ENCODE data around the gene TRMT61A. TPM values are rescaled to one million over a fixed set of nuclear protein-coding genes. Genes with fewer than 3 reads are reported as not detected.

TRMT61A gene
- total RNA-seq, 1 experiment from 2014 or later: 14.9 TPM

DNA sequence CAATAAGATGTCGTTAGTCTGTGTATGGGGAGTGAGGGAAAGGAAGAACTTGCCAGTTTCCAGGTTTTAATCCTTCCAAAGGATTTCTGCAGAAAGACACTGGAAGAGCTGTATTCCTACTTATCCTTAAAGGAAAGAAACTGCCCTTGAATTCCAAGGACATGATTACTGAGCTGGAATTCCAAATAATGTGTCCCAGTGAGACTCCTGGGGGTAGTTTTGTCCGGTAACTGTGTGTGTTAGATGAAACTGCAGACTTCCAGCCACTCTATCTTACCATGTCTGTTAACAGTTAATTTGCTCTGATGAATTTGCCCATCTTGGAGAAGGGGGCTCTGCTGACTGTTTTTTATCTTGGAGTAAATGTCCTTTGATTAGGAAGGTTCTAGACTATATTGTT is 39.4 kb upstream of the TRMT61A start:
- no peak for DNase-seq (ENCODE audit: low read depth, low spot score)
- no peak overlapping the region for H3K4me2 ChIP-seq (ENCODE audit: low read length)
- H3K9me2 ChIP-seq (ENCODE audit: insufficient read depth): no peaks in the 10 kb centered on the region
- ChIA-PET POLR2A (no interaction called here), RAD21 (ENCODE audit: low non-redundant PET in 1 of 2, low total read pairs in 2 of 2, uncharacterized antibody in 2 of 2, unreplicated experiment in 2 of 2) (no interaction called here), CTCF (interaction anchor here (0.6 kb wide), 1 partner anchor 11 kb away, joined by 3 read pairs; no protein-coding TSS in a partner anchor)
- H3K27ac ChIP-seq (ENCODE audit: low read depth, low read length): no peak overlapping the region
- H3K4me1 ChIP-seq (ENCODE audit: control insufficient read depth in 1 of 2, insufficient read depth in 2 of 2, low read length in 2 of 2): no peaks in the 10 kb centered on the region
- H3K27me3 ChIP-seq (ENCODE audit: insufficient read depth, low read length): no peaks in the 10 kb centered on the region
- H3K9ac ChIP-seq (ENCODE audit: low read length): no peak overlapping the region
- TF ChIP-seq SIN3A (IDR thresholded peaks at IDR 0.05; ENCODE audit: low read depth): no peak
- no peak for TF ChIP-seq ZFX (IDR thresholded peaks at IDR 0.05)
- no peak for TF ChIP-seq CBX3 (IDR thresholded peaks at IDR 0.05; ENCODE audit: low read depth)
- TF ChIP-seq, protein P1, sequence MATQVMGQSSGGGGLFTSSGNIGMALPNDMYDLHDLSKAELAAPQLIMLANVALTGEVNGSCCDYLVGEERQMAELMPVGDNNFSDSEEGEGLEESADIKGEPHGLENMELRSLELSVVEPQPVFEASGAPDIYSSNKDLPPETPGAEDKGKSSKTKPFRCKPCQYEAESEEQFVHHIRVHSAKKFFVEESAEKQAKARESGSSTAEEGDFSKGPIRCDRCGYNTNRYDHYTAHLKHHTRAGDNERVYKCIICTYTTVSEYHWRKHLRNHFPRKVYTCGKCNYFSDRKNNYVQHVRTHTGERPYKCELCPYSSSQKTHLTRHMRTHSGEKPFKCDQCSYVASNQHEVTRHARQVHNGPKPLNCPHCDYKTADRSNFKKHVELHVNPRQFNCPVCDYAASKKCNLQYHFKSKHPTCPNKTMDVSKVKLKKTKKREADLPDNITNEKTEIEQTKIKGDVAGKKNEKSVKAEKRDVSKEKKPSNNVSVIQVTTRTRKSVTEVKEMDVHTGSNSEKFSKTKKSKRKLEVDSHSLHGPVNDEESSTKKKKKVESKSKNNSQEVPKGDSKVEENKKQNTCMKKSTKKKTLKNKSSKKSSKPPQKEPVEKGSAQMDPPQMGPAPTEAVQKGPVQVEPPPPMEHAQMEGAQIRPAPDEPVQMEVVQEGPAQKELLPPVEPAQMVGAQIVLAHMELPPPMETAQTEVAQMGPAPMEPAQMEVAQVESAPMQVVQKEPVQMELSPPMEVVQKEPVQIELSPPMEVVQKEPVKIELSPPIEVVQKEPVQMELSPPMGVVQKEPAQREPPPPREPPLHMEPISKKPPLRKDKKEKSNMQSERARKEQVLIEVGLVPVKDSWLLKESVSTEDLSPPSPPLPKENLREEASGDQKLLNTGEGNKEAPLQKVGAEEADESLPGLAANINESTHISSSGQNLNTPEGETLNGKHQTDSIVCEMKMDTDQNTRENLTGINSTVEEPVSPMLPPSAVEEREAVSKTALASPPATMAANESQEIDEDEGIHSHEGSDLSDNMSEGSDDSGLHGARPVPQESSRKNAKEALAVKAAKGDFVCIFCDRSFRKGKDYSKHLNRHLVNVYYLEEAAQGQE (IDR thresholded peaks at IDR 0.05; ENCODE audit: low read depth): no peak
- no peak for TF ChIP-seq EZH2 (IDR thresholded peaks at IDR 0.05)
- no peak for TF ChIP-seq RAD21 (IDR thresholded peaks at IDR 0.05; ENCODE audit: low read depth)
- TF ChIP-seq YY1 (IDR thresholded peaks at IDR 0.05; ENCODE audit: extremely low read depth, insufficient replicate concordance, low read depth, low read length): no peak
- TF ChIP-seq ZNF274 (IDR thresholded peaks at IDR 0.05; ENCODE audit: low read depth, low read length): no peak
- TF ChIP-seq ELF1 (IDR thresholded peaks at IDR 0.05; ENCODE audit: borderline replicate concordance, low read depth): no peak
- TF ChIP-seq, protein P2, sequence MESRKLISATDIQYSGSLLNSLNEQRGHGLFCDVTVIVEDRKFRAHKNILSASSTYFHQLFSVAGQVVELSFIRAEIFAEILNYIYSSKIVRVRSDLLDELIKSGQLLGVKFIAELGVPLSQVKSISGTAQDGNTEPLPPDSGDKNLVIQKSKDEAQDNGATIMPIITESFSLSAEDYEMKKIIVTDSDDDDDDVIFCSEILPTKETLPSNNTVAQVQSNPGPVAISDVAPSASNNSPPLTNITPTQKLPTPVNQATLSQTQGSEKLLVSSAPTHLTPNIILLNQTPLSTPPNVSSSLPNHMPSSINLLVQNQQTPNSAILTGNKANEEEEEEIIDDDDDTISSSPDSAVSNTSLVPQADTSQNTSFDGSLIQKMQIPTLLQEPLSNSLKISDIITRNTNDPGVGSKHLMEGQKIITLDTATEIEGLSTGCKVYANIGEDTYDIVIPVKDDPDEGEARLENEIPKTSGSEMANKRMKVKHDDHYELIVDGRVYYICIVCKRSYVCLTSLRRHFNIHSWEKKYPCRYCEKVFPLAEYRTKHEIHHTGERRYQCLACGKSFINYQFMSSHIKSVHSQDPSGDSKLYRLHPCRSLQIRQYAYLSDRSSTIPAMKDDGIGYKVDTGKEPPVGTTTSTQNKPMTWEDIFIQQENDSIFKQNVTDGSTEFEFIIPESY (IDR thresholded peaks at IDR 0.05; ENCODE audit: extremely low read depth, insufficient replicate concordance, low read length): no peak
- TF ChIP-seq CEBPB (IDR thresholded peaks at IDR 0.05; ENCODE audit: low read depth): no peak
- no peaks in the 10 kb centered on the region for H4K20me1 ChIP-seq (ENCODE audit: insufficient read depth)
- no peaks in the 10 kb centered on the region for H3K79me2 ChIP-seq (ENCODE audit: insufficient read depth, low read length)
- H3K36me3 ChIP-seq (ENCODE audit: control insufficient read depth in 1 of 2, insufficient read depth in 2 of 2, low read length in 2 of 2): peaks cover 12 to 23% of the 10 kb centered on the region in 2 experiments; a peak in 2 of 4 replicates
- ATAC-seq: no peak
- no TSS peak for BruUV-seq (replicated peaks)
- no peak overlapping the region for H3K4me3 ChIP-seq (replicated peaks in 1 of 2; ENCODE audit: low read depth in 1 of 2, low read length in 2 of 2)
- no peaks in the 10 kb centered on the region for H3K9me3 ChIP-seq (ENCODE audit: control insufficient read depth in 1 of 2, insufficient read depth in 1 of 2, low read depth in 1 of 2, low read length in 2 of 2)
- intact Hi-C loops (cut with micrococcal nuclease): no loop called here
- no peak overlapping the region for H2AFZ ChIP-seq (ENCODE audit: low read depth, low read length, poor library complexity, severe bottlenecking)
